HG02642 (cell line): Measurements from ENCODE around the gene HELZ.
"Not testable (repeated sequence)": the region's sequence is repeated elsewhere in the genome, so short reads cannot be mapped to it uniquely, and the experiment has no call there.

Experiments used
- ATAC-seq: cut with Tn5 transposase; IDR thresholded peaks from one replicate; pipeline ENCODE4 v1.9.1; 2021; ENCODE audit warnings: mild to moderate bottlenecking; ENCODE audit not compliant: unreplicated experiment, poor library complexity

Gene HELZ, protein sequence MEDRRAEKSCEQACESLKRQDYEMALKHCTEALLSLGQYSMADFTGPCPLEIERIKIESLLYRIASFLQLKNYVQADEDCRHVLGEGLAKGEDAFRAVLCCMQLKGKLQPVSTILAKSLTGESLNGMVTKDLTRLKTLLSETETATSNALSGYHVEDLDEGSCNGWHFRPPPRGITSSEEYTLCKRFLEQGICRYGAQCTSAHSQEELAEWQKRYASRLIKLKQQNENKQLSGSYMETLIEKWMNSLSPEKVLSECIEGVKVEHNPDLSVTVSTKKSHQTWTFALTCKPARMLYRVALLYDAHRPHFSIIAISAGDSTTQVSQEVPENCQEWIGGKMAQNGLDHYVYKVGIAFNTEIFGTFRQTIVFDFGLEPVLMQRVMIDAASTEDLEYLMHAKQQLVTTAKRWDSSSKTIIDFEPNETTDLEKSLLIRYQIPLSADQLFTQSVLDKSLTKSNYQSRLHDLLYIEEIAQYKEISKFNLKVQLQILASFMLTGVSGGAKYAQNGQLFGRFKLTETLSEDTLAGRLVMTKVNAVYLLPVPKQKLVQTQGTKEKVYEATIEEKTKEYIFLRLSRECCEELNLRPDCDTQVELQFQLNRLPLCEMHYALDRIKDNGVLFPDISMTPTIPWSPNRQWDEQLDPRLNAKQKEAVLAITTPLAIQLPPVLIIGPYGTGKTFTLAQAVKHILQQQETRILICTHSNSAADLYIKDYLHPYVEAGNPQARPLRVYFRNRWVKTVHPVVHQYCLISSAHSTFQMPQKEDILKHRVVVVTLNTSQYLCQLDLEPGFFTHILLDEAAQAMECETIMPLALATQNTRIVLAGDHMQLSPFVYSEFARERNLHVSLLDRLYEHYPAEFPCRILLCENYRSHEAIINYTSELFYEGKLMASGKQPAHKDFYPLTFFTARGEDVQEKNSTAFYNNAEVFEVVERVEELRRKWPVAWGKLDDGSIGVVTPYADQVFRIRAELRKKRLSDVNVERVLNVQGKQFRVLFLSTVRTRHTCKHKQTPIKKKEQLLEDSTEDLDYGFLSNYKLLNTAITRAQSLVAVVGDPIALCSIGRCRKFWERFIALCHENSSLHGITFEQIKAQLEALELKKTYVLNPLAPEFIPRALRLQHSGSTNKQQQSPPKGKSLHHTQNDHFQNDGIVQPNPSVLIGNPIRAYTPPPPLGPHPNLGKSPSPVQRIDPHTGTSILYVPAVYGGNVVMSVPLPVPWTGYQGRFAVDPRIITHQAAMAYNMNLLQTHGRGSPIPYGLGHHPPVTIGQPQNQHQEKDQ (N-terminal part only)

DNA sequence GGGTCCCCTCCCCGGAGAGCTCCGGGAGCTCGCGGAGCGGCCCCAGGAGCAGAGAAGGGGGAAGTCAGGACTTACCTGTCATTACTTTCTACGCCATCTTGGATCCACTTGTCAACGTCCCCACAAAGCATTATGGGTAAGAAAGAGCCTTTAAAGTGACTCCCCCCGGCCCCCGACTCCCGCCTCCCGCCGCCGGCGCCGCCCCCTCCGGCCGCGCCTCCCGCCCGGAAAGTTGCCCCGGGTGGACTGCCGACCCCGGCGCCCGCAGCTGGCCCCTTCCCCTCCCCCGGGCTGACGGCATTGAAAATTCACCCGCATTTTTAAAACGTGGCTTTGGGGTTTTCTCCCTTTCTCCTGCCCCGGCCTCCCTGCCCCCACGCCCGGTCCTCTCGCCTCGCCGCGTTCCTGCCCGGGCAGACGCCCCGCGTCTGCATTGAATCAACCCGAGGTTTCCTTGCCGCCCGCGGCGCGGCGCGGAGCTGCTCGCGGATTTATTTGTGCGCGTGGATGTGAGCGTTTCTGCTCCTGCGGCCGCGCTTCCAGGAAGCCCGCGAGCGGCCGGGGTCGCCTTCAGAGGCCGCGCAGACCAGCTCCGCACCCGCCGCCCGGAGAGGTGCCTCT lies at the start of gene HELZ:
HELZ (minus strand) TSS at position 124 of the 621 bp plus-strand sequence. CDS start 26,392 bp downstream, outside the sequence.
- ATAC-seq: peak; percentile 62

GRCh38 chr17:67293251-67294203 lies 48.5 kb upstream of the HELZ start:
- ATAC-seq: peak; percentile 87

DNA sequence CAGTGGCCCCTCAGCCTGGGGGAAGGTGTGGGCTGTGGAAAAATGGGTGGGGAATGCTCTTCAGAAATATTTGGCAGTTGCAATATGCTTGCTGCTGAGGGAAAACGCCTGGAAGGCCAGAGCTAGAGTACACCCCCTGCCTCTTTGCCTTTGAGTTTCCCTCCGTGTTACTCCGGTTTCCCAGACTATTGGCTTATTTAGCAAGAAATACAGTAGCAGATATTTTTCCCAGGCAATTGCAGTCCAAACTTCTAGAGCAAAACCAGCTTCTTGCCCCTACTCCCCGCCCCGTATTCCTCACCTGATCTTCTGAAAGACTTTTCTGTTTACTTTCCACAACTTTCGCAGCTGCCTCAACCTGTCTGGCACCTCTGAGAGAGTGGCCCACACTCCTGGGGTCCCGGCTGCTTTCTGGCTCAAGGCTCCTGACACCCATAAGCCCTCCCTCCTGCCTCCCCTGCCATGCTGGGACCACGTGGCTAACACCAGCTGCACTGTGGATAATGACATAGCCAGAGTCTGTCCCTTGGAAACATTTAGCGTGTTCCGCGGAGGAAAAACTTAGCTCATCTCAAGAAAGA lies 45.8 kb upstream of the HELZ start:
- ATAC-seq: no peak

DNA sequence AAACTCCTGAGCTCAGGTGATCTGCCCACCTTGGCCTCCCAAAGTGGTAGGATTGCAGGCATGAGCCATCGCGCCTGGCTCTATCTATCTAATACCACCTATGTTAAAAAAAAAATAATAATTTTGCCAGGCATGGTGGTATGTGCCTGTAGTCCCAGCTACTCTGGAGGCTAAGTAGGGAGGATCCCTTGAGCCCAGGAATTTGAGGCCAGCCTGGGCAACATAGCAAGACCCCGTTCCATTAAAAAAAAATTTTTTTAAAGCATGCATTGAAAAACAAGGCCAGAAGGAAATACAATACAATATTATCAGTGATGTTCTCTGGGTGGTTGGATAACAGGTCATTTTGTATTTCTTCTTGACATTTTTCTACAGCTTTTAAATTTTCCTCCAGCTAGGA lies 45.2 kb upstream of the HELZ start:
- no peak for ATAC-seq

DNA sequence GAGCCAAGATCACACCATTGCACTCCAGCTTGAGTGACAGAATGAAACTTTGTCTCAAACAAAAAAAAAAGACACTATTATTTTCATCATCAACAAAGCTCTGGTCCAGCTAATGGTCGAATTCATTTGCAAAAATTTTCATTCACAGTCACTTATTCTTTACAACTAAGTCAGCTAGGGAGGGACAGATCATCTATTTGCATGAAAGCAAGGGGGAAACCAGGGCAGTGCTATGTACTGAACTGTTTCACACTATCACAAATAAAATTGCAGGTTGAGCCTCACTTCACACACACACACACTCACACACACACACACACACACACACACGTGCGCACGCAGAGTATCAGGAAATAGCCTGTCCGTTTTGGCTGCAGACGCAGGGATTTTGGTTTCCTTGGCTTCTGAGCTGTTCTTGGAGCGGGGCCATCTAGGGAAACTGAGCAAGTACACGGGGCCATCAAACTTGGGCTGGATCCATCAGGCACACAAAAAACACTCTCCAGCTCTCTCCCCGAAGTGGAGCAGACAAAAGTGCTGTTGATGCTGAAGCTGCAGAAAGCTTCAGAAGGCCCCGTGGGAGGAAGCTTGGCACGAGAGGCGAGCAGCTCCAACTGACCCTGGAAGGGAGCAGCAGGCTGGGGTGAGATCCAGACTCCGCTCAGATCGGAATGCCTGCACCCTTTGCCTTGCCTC lies 44.3 kb upstream of the HELZ start:
- ATAC-seq: no peak

DNA sequence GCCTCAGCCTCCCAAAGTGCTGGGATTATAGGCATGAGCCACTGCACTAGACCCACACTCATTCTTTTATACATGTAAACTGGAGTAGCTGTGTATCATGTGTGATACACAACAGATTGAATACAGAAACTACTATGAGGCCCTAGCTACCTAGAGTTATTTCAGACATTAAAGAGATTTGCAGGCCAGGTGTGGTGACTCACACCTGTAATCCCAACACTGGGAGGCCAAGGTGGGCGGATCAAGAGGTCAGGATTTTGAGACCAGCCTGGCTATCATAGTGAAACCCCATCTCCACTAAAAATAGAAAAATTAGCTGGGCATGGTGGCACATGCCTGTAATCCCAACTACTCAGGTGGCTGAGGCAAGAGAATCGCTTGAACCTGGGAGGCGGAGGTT lies 41.8 kb upstream of the HELZ start:
- ATAC-seq: not testable (repeated sequence)

DNA sequence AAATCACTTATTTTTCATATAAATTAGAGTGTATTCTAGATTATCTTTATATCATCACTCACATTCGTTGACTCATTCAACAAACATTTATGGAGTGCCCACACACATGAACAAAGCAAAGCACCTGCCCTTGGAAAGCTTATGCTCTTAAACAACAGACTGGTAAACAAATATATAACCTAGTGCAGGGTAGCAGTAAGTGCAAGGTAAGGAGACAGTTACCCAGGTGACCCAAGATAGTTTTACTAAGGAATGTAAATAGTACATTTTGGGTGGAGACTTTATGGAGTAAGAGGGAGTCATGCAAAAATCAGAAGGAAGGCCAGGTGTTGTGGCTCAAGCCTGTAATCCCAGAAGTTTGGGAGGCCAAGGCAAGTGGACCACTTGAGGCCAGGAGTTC lies 40.4 kb upstream of the HELZ start:
- no peak for ATAC-seq

DNA sequence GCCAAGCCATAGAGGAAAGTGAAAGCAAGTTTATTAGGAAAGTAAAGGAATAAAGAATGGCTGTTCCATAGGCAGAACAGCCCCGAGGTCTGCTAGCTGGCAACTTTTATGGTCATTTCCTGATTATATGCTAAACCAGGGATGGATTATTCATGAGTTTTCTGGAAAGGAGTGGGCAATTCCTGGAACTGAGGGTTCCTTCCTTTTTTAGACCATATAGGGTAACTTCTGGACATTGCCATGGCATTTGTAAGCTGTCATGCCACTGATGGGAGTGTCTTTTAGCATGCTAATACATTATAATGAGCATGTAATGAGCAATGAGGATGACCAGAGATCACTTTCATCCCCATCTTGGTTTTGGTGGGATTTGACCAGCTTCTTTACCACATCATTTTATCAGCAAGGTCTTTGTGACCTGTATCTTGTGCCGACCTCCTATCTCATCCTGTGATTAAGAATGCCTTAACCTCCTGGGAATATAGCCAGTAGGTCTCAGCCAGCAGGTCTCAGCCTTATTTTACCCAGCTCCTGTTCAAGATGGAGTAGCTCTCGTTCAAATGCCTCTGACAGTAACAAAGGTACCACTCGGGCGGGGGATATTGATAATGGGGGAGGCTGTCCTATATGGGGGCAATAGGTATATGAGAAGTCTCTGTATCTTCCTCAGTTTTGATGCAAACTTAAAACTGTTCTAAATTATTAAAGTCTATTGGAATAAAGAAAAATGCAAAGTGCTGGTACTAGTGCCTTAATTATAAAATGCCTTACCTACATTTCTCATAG lies 38.9 kb upstream of the HELZ start:
- no peak for ATAC-seq

GRCh38 chr17:67281743-67282142 lies 36.7 kb upstream of the HELZ start:
- ATAC-seq: no peak

DNA sequence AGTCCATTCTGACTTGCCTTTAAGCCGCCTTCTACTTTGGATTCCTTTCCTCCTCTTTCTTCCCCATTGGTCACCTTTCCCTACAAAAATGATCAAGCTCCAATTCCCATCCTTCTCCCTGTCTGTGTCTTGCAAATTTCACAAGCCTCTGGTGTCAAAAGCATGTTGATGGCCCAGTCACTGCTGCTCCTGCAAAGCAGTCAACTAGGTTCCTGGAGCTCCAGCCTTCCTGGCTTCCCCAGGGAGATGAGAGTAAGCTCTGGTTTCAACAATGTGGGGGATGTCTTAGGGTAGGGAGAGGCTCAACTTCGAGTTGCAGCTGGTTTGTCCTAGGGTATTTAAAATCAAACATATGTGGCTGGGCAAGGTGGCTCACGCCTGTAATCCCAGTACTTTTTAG lies 36.1 kb upstream of the HELZ start:
- no peak for ATAC-seq

DNA sequence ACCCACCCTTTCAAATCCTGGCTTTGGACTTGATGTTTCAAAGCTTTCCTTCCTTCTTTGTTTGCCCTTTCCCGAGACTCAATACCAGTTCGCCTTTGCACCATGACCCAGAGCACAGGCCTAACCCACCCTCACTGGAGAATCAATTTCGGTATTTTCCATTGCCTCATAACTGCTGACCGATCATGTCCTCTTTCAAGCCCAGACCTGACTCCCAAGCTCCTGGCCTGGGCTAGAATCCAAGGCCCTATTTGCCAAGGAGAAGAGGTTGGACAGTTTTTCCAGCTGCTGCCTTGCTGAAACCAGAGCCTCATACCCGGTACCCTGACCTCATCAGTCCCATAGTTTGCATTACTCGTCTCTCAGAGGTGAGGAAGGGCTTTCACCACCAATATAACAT lies 35.3 kb upstream of the HELZ start:
- no peak for ATAC-seq

DNA sequence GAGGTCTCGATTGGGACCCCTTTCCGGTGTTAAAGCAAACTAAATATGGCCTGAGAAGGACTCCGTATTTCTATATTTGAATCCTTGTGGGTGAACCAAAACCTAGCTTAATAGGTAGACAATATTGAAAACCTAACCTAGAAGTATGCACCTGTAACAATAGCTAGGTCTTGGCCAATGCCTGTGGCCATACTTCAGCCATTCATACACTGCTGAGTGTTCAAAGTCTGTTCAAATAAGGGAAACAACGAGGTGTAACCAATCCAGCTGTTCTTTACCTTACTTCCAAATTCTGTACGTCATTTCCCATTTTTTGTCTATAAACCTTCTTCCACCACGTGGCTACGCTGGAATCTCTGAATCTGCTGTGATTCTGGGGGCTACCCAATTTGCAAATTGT lies 34.1 kb upstream of the HELZ start:
- no peak for ATAC-seq

GRCh38 chr17:67278363-67278762 lies 33.4 kb upstream of the HELZ start:
- ATAC-seq: no peak

GRCh38 chr17:67276075-67276474 lies 31.1 kb upstream of the HELZ start:
- no peak for ATAC-seq

- no peak for ATAC-seq
These were observed 29.5 kb upstream of the HELZ start for GRCh38 chr17:67274466-67274865.

DNA sequence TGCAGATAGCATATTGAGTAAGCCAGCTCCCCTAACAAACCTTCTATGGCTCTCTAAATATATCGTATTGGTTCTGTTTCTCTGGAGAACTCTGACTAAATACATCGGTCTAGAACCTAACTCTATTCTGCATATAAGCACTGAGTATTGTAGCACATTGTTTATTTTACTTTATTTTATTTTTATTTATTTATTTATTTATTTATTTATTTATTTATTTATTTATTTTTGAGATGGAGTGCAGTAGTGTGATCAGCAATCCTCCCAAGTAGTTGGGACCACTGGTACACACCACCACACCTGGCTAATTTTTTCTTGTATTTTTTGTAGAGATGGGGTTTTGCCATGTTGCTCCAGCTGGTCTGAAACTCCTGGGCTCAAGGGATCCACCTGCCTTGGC lies 28.9 kb upstream of the HELZ start:
- no peak for ATAC-seq

DNA sequence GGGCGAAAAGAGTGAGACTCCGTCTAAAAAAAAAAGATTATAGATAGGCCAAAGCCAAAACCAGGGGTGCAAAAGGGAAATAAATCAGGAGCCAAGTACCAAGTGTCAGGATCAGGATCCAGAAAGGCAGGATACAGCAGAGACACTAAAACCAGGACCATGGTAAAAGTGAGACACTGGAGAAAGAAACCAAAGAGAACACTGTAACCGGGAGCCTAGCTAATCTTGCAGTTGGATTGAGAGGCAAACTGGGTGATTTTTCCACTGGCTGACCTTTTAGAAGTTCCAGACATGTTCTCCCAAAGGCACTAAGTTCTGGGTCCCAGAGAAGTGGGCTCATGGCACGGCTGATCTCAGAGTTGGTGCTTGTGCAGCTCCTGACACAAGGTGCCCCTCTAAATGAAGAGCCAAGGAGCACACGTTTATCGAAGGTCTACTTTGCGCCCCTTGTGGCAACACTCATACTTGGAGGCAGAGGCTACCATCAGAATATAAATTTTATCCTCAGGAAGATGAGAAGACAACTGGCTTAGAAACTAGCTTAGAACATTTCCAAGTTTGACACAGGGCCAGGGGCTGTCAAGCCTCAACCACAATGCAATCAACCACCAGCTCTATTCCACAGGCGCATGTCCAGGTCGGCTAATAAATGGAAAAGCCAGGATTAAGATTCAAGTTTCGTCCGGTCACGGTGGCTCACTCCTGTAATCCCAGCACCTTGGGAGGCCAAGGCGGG lies 27.5 kb upstream of the HELZ start:
- no peak for ATAC-seq
